HEK293 (cell line): ENCODE results near the gene RSPO1.

Source experiments
- CTCF ChIA-PET: fragments of 350-600 bp; formaldehyde crosslinking; extraction: SDS; loops from one replicate; lab custom pipeline; 2021; ENCODE audit warnings: antibody characterized with exemption; lab: Yijun Ruan, JAX
- POLR2A ChIA-PET: fragments of 300-600 bp; formaldehyde crosslinking; extraction: SDS; loops from one replicate; lab custom pipeline; 2020; ENCODE audit warnings: antibody characterized with exemption, inconsistent platforms; lab: Yijun Ruan, JAX
- H3K27ac ChIP-seq: fragments of 200-500 bp; sonication (Bioruptor generic); 2 replicates; pipeline ENCODE4 v1.5.1; 2014; ENCODE audit warnings: low read depth, low read length, control low read depth, inconsistent platforms; ENCODE audit errors: extremely low read depth
- H3K36me3 ChIP-seq, 2 experiments: fragments of 200-500 bp in 1 of 2; sonication (Bioruptor generic) in 1 of 2; 1 replicate in 1 of 2; 2 replicates in 1 of 2; pipeline ENCODE4 v1.5.1; 2014 to 2017; ENCODE audit warnings: inconsistent platforms in 2 of 2, low read length in 2 of 2; ENCODE audit not compliant: control insufficient read depth in 2 of 2, insufficient read depth in 1 of 2
- H3K4me1 ChIP-seq: fragments of 200-500 bp; sonication (Bioruptor generic); 2 replicates; pipeline ENCODE4 v1.5.1; 2014; ENCODE audit warnings: mild to moderate bottlenecking, low read length, inconsistent platforms; ENCODE audit not compliant: control insufficient read depth, insufficient read depth
- H3K4me3 ChIP-seq: 2 replicates; pipeline ENCODE4 v1.5.1; 2011; ENCODE audit warnings: low read depth, mild to moderate bottlenecking, control low read depth, low read length, moderate library complexity
- H3K9me3 ChIP-seq: fragments of 200-500 bp; sonication (Bioruptor generic); 2 replicates; pipeline ENCODE4 v1.5.1; 2014; ENCODE audit warnings: low read depth, low read length, inconsistent platforms; ENCODE audit not compliant: control insufficient read depth, insufficient read depth
- BCL11A ChIP-seq: fragments of 450-650 bp; formaldehyde crosslinking; IDR thresholded peaks from 2 replicates; pipeline ENCODE4 v1.5.1; 2016; ENCODE audit warnings: low read depth, missing biosample characterization, missing genetic modification characterization
- BCL11B ChIP-seq: fragments of 450-650 bp; formaldehyde crosslinking; IDR thresholded peaks from 2 replicates; pipeline ENCODE4 v1.5.1; 2016; ENCODE audit warnings: low read depth, missing biosample characterization, missing genetic modification characterization
- GFI1B ChIP-seq: fragments of 450-650 bp; formaldehyde crosslinking; IDR thresholded peaks from 2 replicates; pipeline ENCODE4 v1.5.1; 2016; ENCODE audit warnings: missing biosample characterization, missing genetic modification characterization
- ZBTB1 ChIP-seq: fragments of 450-650 bp; formaldehyde crosslinking; IDR thresholded peaks from 2 replicates; pipeline ENCODE4 v1.5.1; 2016; ENCODE audit warnings: missing biosample characterization, missing genetic modification characterization
- ZNF214 ChIP-seq: fragments of 450-650 bp; formaldehyde crosslinking; IDR thresholded peaks from 2 replicates; pipeline ENCODE4 v1.5.1; 2017; ENCODE audit warnings: missing biosample characterization, mild to moderate bottlenecking, missing genetic modification characterization, borderline replicate concordance
- ZNF248 ChIP-seq: fragments of 450-650 bp; formaldehyde crosslinking; IDR thresholded peaks from 2 replicates; pipeline ENCODE4 v1.5.1; 2017; ENCODE audit warnings: missing biosample characterization, missing genetic modification characterization
- TF ChIP-seq, protein P1 (sequence below): fragments of 450-650 bp; formaldehyde crosslinking; IDR thresholded peaks from 2 replicates; pipeline ENCODE4 v1.5.1; 2017; ENCODE audit warnings: missing biosample characterization, missing genetic modification characterization
- TF ChIP-seq, protein P2 (sequence below): fragments of 450-650 bp; IDR thresholded peaks from 2 replicates; pipeline ENCODE4 v1.5.1; 2018; ENCODE audit warnings: missing biosample characterization, mild to moderate bottlenecking, missing genetic modification characterization
- TF ChIP-seq, protein P3 (sequence below): fragments of 450-650 bp; formaldehyde crosslinking; IDR thresholded peaks from 2 replicates; pipeline ENCODE4 v1.5.1; 2016; ENCODE audit warnings: missing biosample characterization, missing genetic modification characterization
- TF ChIP-seq, protein P4 (sequence below): fragments of 450-650 bp; formaldehyde crosslinking; IDR thresholded peaks from 2 replicates; pipeline ENCODE4 v1.5.1; 2016; ENCODE audit warnings: missing biosample characterization, missing genetic modification characterization
- TF ChIP-seq, protein P5 (sequence below): fragments of 450-650 bp; formaldehyde crosslinking; IDR thresholded peaks from 2 replicates; pipeline ENCODE4 v1.5.1; 2016; ENCODE audit warnings: missing biosample characterization, missing genetic modification characterization

The RSPO1 gene

DNA sequence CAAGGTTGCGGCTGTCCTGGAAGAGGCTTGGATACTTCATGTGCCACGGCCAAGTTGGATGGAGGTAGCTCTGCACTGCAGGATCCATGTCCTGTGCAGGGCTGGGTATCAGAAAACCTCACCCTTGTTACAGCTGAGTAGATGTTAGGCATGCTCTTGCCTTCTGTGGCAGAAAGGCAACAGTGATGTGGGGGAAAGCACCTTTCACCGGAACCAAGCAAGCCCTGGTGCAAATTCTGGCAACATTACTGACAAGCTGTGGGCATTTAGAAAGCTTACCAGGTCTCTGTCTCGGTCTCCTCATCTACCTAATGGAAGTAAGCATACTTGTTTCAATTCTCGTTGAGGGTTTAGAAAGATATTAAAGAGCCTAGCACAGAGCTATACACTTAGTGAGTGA, 43.1 kb upstream of the RSPO1 start:
- POLR2A ChIA-PET = no interaction called here

DNA sequence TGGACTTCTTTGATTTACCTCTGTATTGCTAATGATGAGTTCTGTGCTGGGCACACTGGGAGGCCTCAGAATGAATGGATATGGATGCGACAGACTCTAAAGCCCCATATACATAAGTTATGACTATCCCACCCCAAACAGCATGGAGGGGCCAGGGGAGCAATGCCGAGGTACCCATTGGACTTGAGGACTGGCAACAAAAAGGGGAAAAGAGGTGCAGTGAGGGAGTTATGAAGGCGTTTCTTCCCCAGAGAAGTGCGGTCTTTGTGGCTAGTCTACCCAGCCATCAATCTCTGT, 42.4 kb upstream of the RSPO1 start:
- CTCF ChIA-PET = interaction anchor here (0.6 to 11.0 kb wide), 2 partner anchors 76 to 110 kb away, joined by 3 to 183 read pairs; no protein-coding TSS in a partner anchor
- Histone ChIP-seq H3K9me3 (no peaks in the 10 kb centered on the region), H3K4me3 (no peak overlapping the region), H3K36me3 (peaks cover 0 to 13% of the 10 kb centered on the region in 2 experiments; a peak in 1 of 3 replicates), H3K4me1 (no peaks in the 10 kb centered on the region), H3K27ac (no peak overlapping the region)
- POLR2A ChIA-PET = no interaction called here
- TF ChIP-seq GFI1B = no peak
- TF ChIP-seq, protein P1, sequence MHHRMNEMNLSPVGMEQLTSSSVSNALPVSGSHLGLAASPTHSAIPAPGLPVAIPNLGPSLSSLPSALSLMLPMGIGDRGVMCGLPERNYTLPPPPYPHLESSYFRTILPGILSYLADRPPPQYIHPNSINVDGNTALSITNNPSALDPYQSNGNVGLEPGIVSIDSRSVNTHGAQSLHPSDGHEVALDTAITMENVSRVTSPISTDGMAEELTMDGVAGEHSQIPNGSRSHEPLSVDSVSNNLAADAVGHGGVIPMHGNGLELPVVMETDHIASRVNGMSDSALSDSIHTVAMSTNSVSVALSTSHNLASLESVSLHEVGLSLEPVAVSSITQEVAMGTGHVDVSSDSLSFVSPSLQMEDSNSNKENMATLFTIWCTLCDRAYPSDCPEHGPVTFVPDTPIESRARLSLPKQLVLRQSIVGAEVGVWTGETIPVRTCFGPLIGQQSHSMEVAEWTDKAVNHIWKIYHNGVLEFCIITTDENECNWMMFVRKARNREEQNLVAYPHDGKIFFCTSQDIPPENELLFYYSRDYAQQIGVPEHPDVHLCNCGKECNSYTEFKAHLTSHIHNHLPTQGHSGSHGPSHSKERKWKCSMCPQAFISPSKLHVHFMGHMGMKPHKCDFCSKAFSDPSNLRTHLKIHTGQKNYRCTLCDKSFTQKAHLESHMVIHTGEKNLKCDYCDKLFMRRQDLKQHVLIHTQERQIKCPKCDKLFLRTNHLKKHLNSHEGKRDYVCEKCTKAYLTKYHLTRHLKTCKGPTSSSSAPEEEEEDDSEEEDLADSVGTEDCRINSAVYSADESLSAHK (tag by site-specific recombination) = no peak
- TF ChIP-seq ZNF248 = no peak
- no peak for TF ChIP-seq ZBTB1

More for the DNA sequence above, 43.1 kb upstream of the RSPO1 start:
- Histone ChIP-seq H3K27ac (no peak overlapping the region), H3K36me3 (peaks cover 0 to 18% of the 10 kb centered on the region in 2 experiments; a peak in 1 of 3 replicates), H3K4me1 (no peaks in the 10 kb centered on the region), H3K9me3 (no peaks in the 10 kb centered on the region), H3K4me3 (no peak overlapping the region)
- CTCF ChIA-PET = interaction anchor here (1.1 to 11.0 kb wide), 4 partner anchors 41 to 223 kb away, joined by 3 to 183 read pairs (median 4); no protein-coding TSS in a partner anchor
- TF ChIP-seq, protein P2, sequence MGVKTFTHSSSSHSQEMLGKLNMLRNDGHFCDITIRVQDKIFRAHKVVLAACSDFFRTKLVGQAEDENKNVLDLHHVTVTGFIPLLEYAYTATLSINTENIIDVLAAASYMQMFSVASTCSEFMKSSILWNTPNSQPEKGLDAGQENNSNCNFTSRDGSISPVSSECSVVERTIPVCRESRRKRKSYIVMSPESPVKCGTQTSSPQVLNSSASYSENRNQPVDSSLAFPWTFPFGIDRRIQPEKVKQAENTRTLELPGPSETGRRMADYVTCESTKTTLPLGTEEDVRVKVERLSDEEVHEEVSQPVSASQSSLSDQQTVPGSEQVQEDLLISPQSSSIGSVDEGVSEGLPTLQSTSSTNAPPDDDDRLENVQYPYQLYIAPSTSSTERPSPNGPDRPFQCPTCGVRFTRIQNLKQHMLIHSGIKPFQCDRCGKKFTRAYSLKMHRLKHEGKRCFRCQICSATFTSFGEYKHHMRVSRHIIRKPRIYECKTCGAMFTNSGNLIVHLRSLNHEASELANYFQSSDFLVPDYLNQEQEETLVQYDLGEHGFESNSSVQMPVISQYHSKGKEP (tag by site-specific recombination) = no peak
- TF ChIP-seq BCL11A = no peak
- TF ChIP-seq, protein P3, sequence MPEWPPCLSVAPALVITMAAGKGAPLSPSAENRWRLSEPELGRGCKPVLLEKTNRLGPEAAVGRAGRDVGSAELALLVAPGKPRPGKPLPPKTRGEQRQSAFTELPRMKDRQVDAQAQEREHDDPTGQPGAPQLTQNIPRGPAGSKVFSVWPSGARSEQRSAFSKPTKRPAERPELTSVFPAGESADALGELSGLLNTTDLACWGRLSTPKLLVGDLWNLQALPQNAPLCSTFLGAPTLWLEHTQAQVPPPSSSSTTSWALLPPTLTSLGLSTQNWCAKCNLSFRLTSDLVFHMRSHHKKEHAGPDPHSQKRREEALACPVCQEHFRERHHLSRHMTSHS (tag by site-specific recombination) = no peak
- TF ChIP-seq, protein P4, sequence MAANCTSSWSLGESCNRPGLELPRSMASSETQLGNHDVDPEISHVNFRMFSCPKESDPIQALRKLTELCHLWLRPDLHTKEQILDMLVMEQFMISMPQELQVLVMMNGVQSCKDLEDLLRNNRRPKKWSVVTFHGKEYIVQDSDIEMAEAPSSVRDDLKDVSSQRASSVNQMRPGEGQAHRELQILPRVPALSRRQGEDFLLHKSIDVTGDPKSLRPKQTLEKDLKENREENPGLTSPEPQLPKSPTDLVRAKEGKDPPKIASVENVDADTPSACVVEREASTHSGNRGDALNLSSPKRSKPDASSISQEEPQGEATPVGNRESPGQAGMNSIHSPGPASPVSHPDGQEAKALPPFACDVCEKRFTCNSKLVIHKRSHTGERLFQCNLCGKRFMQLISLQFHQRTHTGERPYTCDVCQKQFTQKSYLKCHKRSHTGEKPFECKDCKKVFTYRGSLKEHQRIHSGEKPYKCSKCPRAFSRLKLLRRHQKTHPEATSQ = no peak
- TF ChIP-seq, protein P5, sequence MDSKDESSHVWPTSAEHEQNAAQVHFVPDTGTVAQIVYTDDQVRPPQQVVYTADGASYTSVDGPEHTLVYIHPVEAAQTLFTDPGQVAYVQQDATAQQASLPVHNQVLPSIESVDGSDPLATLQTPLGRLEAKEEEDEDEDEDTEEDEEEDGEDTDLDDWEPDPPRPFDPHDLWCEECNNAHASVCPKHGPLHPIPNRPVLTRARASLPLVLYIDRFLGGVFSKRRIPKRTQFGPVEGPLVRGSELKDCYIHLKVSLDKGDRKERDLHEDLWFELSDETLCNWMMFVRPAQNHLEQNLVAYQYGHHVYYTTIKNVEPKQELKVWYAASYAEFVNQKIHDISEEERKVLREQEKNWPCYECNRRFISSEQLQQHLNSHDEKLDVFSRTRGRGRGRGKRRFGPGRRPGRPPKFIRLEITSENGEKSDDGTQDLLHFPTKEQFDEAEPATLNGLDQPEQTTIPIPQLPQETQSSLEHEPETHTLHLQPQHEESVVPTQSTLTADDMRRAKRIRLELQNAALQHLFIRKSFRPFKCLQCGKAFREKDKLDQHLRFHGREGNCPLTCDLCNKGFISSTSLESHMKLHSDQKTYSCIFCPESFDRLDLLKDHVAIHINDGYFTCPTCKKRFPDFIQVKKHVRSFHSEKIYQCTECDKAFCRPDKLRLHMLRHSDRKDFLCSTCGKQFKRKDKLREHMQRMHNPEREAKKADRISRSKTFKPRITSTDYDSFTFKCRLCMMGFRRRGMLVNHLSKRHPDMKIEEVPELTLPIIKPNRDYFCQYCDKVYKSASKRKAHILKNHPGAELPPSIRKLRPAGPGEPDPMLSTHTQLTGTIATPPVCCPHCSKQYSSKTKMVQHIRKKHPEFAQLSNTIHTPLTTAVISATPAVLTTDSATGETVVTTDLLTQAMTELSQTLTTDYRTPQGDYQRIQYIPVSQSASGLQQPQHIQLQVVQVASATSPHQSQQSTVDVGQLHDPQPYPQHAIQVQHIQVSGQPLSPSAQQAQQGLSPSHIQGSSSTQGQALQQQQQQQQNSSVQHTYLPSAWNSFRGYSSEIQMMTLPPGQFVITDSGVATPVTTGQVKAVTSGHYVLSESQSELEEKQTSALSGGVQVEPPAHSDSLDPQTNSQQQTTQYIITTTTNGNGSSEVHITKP = no peak
- no peak for TF ChIP-seq BCL11B
- TF ChIP-seq ZNF214 (tag by site-specific recombination) = no peak
